Measurements from ENCODE around the gene HOXC13.

Gene HOXC13

DNA sequence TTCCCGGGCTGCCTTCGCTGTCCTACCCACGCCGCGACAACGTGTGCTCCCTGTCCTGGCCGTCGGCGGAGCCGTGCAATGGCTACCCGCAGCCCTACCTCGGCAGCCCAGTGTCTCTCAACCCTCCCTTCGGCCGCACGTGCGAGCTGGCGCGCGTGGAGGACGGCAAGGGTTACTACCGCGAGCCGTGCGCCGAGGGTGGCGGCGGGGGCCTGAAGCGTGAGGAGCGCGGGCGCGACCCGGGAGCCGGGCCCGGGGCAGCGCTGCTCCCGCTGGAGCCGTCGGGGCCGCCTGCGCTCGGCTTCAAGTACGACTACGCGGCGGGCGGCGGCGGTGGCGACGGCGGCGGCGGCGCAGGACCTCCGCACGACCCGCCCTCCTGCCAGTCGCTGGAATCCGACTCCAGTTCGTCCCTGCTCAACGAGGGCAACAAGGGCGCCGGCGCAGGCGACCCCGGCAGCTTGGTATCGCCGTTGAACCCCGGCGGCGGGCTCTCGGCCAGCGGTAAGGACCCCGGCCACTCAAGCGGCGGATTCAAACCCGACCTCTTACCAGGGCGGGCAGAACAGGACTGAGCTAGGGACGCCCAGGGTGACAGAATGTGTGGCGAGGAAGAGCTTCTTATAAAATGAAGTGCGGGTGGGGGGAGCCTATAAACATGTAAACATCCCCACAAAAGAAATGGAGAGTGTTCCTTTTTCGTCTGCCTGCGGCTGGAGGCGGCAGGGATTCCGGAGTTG, 16.6 kb downstream of the HOXC13 start:
- no peak for DNase-seq

- no peak for DNase-seq
Measured at GRCh38 chr12:53955776-53956250, 17.2 kb downstream of the HOXC13 start.

DNA sequence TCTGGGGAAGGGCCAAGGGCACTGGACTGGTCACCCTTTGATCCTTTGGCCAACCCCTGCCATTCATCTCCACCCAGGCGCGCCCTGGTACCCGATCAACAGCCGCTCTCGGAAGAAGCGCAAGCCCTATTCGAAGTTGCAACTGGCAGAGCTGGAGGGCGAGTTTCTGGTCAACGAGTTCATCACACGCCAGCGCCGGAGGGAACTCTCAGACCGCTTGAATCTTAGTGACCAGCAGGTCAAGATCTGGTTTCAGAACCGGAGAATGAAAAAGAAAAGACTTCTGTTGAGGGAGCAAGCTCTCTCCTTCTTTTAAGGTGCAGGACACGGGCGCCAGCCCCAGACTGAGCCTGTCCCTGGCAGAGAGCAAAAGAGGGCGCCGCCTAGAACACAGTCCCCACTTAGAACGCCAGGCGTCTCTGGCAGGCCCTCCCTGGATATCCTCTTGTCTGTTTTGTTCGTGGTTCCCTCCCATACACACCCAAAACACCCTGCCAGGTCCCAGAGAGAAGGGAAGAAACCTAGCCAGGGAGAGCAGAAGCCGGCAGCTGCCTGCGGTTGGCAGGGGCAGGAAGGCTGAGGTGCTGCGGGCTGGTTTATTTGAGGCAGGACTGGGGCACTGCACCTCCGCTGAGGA, 17.7 kb downstream of the HOXC13 start:
- no peak for DNase-seq

GRCh38 chr12:53956914-53957536, 18.4 kb downstream of the HOXC13 start:
- DNase-seq, result no peak

DNA sequence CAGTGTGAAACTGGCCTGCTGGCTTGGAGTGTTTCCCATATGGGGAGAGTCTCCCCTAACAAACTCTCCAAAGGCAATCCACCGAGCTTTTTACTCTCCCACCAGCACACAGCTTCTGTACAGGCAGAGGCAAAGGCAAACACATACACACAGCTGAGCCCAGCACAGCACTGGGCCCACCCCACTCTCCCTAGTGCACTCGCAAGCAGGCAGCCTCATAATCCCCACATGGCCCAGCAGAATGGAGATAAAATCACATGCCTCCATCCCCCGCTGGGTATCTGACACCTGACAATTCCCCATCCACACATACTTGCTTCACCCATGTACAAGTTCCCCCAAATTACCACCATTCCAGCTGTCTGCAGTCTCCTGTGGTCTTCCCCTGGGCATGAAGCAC, 19.5 kb downstream of the HOXC13 start:
- no peak for DNase-seq

GRCh38 chr12:53959314-53959713, 20.7 kb downstream of the HOXC13 start:
- DNase-seq, result no peak

DNA sequence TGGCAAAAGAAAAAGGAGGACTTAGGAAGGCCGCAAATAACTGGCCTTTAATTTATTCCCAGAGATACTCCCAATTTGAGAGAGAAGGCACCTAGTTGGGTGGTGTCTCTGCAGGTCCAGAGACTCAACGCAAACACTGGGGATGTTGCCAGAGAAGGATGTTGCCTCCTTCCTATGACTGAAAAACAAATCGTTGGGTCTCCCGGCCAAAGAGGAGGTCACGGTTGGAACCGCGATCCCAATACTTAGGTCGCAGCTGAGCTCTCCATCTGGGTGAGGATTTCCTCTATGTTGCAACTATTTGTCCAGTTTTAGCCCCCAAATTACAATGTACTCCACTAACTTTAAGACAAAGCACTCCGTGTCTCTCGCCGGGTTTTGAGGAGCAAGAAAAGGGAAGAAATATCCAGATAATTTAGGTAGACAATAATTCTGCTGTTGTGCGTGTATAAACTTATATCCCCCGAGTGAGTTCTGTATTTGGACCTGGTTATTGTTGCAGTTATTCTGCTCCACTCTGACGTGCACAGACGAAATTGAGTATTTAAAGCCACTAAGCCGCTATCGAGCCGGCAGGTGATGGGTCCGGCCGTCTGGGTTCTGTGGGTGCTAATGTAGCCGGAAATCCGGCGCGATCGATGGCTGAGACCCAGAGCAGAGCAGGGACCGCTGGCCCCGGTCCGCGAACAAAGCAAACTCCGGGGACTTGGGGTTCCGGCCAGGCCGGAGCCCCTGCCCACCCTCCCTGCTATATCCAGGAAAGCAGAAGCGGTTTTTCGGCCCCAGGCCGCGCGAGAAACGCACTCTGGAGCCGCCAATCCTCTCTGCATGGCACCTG, 21.8 kb downstream of the HOXC13 start:
- DNase-seq, result no peak

DNA sequence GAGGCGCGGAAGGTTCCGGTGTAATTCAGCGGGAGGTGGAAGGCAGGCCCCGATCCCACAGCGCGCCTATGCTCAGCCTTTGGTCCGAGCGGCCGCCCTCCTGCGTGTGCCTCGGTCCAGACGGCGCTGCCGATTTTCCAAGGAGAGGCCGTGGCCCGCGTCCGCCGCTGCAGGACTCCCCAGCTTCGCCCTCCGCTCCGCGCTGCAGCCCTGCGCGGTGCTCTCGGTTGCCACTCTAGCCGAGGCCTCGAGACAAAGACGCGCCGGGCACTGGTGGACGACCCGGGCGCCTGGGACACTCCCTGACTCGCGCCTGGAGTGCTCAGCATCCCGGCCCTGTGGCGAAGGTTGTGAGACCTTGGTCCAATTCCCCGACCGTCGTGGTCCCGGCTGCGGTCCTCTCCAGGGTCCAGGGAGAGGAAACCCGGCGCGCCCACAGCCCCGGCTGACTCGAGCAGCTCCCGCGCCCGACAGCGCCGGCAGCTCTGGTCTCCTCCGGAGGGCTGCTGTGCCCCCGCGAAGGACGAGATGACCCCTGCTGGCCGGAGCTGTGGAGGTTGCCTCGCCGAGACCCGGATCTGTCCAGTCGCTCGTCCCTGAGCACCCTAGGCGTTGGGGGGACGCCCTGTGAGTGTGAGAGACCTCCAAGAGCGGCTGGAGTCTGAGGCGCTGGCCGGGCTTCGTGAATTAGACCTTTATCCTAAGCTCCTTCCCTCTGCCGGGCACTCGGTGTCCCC, 22.6 kb downstream of the HOXC13 start:
- no peak for DNase-seq

DNA sequence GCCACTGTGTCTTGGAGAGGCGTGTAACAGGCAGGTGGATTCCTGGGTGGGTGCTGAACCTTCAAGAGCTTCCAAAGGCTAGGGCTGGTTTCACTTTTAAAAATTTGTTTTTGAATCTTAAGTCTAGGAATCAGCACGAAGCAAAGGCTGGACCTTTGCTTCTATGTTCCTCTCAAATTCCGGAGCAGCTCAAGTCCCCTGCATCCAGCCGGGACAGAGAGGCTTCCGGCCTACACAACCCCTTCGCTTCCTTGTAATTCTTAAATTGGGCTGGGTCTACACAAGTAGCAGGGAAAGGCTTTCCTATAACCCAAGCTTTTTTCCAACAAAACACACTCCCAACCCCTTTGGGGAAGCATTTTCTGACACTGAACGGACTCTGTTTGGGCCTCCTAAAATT, 24.4 kb downstream of the HOXC13 start:
- DNase-seq, result no peak

GRCh38 chr12:53963434-53964314, 25.0 kb downstream of the HOXC13 start:
- no peak for DNase-seq

GRCh38 chr12:53964315-53964713, 25.7 kb downstream of the HOXC13 start:
- no peak for DNase-seq

DNA sequence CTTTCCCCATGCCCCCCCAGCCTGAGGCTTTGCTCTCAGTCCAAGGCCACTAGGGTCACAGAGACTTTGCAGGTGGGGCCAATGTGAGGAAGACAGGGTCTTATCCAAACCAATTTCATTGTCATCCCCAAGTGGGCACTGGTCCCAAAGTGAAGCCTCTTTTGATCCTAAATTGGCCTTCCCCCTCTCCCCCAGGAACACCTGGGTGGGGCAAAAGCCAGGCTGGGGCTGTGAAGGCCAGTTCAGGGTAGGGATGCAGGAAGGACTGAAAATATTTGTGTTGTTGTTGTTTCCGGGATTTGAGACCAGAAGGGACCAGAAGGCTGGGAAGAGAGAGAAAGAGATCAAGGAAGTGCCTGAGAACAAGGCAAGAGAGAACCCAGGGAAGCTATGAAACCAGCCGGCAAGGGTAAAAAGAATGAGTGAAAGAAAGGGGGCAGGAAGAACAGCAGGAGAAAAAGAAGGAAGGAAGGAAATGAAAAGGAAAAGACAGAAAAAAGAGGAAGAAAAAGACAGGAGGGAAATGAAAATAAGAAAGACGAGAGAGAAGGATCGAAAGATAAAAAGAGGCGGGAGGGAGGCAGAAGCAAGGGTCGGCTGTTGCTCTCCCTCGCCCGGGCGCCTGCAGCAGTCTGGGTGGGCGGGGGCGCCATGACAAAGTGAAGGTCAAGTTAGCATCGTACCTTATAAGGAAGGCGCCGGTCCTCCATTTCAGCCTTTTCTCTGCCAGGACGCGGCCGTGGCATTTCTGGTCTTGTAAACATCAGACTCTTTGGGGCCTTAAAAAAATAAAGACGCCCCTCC, 26.9 kb downstream of the HOXC13 start:
- DNase-seq, result no peak

DNA sequence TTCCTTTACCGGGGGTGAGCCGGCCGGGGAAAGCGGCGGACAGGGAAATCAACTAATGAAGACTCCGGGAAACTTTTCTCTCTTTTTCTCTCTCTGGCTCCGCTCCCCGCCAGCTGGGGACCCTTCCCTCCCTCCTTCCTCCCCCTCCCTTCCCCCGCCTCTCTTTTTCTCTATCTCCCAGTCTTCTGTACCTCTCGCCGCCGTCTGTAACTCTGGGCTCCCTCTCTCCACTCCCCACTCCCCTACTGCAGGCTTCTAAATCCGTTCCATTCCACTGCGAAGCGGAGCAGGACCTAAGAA, 27.4 kb downstream of the HOXC13 start:
- no peak for DNase-seq

DNA sequence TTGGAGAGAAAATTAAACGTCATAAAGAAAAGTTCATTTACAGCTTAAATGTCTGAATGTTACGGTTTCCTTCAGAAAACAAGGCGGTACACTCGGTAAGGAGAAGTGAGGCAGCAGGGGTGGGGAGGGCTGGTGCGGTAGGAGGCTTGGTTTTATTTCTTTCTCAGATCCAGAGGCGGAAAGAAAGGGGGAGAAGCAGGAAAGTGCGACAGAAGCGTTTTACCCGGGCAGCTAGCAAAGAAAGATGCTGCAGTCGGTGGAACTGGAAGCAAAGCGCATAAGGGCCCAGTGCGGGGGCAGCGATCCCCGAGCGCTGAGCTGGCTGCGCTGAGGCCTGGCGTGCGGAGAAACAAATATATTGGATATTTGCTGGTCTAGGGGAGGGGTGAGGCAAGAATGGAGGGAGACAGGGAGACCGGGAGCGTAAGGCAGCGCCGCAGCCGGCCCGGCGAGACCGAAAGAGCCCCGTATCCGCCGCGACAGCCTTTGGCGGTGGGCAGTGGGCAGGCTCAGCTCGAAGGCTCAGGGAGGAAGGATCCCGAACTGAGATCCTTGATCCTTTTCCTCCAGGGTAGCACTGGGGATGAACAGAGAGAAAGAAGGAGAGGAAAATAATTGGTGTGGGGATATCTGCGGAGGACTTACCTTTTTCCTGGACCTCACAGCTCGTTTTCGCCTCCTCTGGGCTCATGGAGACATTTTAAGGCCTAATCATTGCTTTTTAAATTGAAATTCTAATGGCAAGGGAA, 27.9 kb downstream of the HOXC13 start:
- DNase-seq, result no peak

- no peak for DNase-seq
Measured at GRCh38 chr12:53967421-53967925, 28.8 kb downstream of the HOXC13 start.

GRCh38 chr12:53968214-53969127, 29.8 kb downstream of the HOXC13 start:
- no peak for DNase-seq

- DNase-seq, result no peak
Measured at GRCh38 chr12:53969588-53970259, 31.1 kb downstream of the HOXC13 start.

GRCh38 chr12:53970451-53970850, 31.8 kb downstream of the HOXC13 start:
- no peak for DNase-seq

All from fibroblast of skin of scalp (primary cell).